ENCODE measurements around the gene EXOSC7. TPM values are rescaled to one million over a fixed set of nuclear protein-coding genes. Genes with fewer than 3 reads are reported as not detected.

Gene EXOSC7
- total RNA-seq, 1 experiment from 2014 or later: 88.7 TPM

DNA sequence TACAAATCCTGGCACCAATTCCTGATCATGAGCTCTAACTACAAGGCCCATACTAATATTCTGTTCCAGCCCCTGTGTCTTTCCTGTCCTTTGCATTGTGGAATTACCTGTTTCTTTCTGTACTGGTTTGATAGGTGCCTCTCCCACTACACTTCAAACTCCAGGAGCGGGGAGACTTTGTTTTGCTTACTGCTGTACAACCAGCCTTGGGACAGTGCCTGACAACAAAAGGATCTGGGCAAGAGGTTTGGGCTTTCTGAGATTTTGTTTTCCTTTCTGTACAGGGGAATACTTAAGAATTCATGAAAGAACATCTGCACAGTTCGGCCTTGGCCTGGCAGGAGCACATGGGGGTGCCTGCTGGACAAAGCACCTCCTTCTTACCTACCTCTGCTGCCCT is 45.1 kb upstream of the EXOSC7 start:
- Mint-ChIP-seq H3K9me3 (no peaks in the 10 kb centered on the region), H3K27ac (no peak overlapping the region; a peak in 1 of 7 replicates), H3K4me1 (peaks cover 21 to 25% of the 10 kb centered on the region in 2 experiments), H3K4me3 (no peak overlapping the region), H3K36me3 (ENCODE audit: insufficient read depth in 1 of 3, low read depth in 3 of 3) (peaks cover 36 to 60% (median 60%) of the 10 kb centered on the region in 3 experiments), H3K27me3 (ENCODE audit: low read depth) (no peaks in the 10 kb centered on the region)
- Histone ChIP-seq H3K9ac (ENCODE audit: extremely low read depth, insufficient read length, low read length) (no peak overlapping the region), H4K8ac (replicated peaks; ENCODE audit: insufficient read length, low read depth, low read length) (no peak overlapping the region), H3K79me1 (ENCODE audit: insufficient read depth, low read depth, low read length, poor library complexity, severe bottlenecking) (no peaks in the 10 kb centered on the region), H3K18ac (ENCODE audit: insufficient read length, low read depth, low read length) (no peak overlapping the region), H4K91ac (ENCODE audit: insufficient read length, low read depth, low read length) (no peak overlapping the region), H3K23me2 (ENCODE audit: insufficient read length, low read depth, low read length, poor library complexity, severe bottlenecking) (no peaks in the 10 kb centered on the region), H3K4me1 (ENCODE audit: insufficient read depth, low read length) (no peaks in the 10 kb centered on the region), H2AK5ac (ENCODE audit: insufficient read length, low read length) (no peak overlapping the region), H2BK5ac (ENCODE audit: insufficient read length, low read length) (no peak overlapping the region), H3K27ac (ENCODE audit: insufficient read length, low read depth, low read length) (no peak overlapping the region), H3K4me2 (ENCODE audit: insufficient read depth, insufficient read length, low read length) (no peak overlapping the region), H2BK120ac (ENCODE audit: low read depth, low read length, poor library complexity, severe bottlenecking) (no peak overlapping the region), H3K9me3 (ENCODE audit: control insufficient read depth, low read depth, low read length) (no peaks in the 10 kb centered on the region), H4K5ac (ENCODE audit: insufficient read length, low read depth, low read length) (no peak overlapping the region), H3K56ac (ENCODE audit: insufficient read length, low read depth, low read length) (no peak overlapping the region), H3K4ac (ENCODE audit: low read depth, low read length) (no peak overlapping the region), H2BK20ac (ENCODE audit: low read depth, low read length, poor library complexity, severe bottlenecking) (no peak overlapping the region), H3K14ac (ENCODE audit: insufficient read depth, low read length) (no peak overlapping the region), H3T11ph (ENCODE audit: low read length) (no peak overlapping the region), H3K79me2 (ENCODE audit: insufficient read depth, low read length) (no peaks in the 10 kb centered on the region), H2BK15ac (ENCODE audit: low read depth, low read length) (no peak overlapping the region), H2AFZ (ENCODE audit: low read length) (no peak overlapping the region), H4K20me1 (ENCODE audit: control insufficient read depth, insufficient read depth, insufficient read length) (no peaks in the 10 kb centered on the region), H2BK12ac (ENCODE audit: insufficient read length, low read depth, low read length) (no peak overlapping the region), H3K27me3 (ENCODE audit: insufficient read depth, low read length) (no peaks in the 10 kb centered on the region), H3K23ac (ENCODE audit: insufficient read length, low read depth, low read length) (no peak overlapping the region)
- TF ChIP-seq, protein P1, sequence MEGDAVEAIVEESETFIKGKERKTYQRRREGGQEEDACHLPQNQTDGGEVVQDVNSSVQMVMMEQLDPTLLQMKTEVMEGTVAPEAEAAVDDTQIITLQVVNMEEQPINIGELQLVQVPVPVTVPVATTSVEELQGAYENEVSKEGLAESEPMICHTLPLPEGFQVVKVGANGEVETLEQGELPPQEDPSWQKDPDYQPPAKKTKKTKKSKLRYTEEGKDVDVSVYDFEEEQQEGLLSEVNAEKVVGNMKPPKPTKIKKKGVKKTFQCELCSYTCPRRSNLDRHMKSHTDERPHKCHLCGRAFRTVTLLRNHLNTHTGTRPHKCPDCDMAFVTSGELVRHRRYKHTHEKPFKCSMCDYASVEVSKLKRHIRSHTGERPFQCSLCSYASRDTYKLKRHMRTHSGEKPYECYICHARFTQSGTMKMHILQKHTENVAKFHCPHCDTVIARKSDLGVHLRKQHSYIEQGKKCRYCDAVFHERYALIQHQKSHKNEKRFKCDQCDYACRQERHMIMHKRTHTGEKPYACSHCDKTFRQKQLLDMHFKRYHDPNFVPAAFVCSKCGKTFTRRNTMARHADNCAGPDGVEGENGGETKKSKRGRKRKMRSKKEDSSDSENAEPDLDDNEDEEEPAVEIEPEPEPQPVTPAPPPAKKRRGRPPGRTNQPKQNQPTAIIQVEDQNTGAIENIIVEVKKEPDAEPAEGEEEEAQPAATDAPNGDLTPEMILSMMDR (conservative IDR thresholded peaks at IDR 0.05): no peak
- no peak for DNase-seq
- no CpG with 5 or more reads among the region's 2 CpGs for WGBS (ENCODE audit: extremely low coverage, insufficient read length, low lambda C conversion rate)
